ENCODE data around the gene LDLRAD4.

- no peak for TF ChIP-seq CTCF (IDR thresholded peaks at IDR 0.05; ENCODE audit: insufficient read depth, low read length)
- no peak for TF ChIP-seq REST (IDR thresholded peaks at IDR 0.05; ENCODE audit: insufficient replicate concordance, low read depth)
- no peak for TF ChIP-seq POLR2AphosphoS5 (IDR thresholded peaks at IDR 0.05; ENCODE audit: low read depth)
- no peak for TF ChIP-seq GABPA (IDR thresholded peaks at IDR 0.05; ENCODE audit: low read depth)
Measured at GRCh38 chr18:13219593-13220159, 1.1 kb downstream of the LDLRAD4 start.

Data from HL-60 (cell line).